GM21717 (cell line): ENCODE data around the gene CRYGN.
A peak's percentile ranks its signal among the peaks of the same experiment; 100 is the strongest.

ENCODE experiments used
- ATAC-seq: cut with Tn5 transposase; IDR thresholded peaks from one replicate; pipeline ENCODE4 v1.9.1; 2021; ENCODE audit warnings: mild to moderate bottlenecking, moderate library complexity; ENCODE audit not compliant: unreplicated experiment

Gene CRYGN

GRCh38 chr7:151440799-151441445 lies 981 bp upstream of the CRYGN start:
- no peak for ATAC-seq

DNA sequence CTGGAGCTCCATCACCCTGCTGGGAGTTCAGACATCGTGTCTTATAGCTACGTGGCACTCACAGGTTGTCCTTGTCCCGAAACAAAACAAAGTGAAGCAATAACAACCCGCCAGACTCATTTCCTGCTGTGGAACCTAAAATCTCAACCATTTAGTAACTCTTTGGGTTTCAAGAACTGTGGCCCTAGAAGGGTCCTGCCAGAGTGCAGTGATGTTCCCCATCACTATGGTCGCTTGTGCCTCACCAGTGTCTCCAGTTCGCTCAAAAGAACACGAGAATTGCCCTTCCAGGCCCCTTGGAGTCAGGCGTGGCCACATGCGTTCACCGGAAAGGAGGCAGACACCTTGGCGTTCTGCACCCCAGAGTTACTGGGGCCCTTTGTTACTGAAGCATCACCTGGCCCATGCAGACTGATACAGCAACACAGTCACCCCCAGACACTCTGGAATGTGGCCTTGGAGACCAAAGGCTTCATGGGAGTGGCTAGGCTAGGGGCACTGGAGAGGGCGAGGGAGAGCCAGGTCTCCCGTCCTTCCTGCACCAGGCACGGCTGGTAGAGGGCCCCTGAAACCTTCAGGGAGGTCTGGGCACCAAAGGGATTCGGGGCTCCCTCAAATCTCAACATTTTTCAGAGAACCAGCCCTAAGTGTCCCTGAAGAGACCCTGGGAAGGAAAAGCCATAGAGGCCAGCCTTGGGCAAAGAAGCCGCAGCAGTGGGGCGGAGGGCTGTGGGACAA lies 908 bp downstream of the CRYGN start:
- no peak for ATAC-seq

GRCh38 chr7:151437866-151438516 lies 1.9 kb downstream of the CRYGN start:
- ATAC-seq, result no peak

GRCh38 chr7:151437159-151437553 lies 2.8 kb downstream of the CRYGN start:
- no peak for ATAC-seq

DNA sequence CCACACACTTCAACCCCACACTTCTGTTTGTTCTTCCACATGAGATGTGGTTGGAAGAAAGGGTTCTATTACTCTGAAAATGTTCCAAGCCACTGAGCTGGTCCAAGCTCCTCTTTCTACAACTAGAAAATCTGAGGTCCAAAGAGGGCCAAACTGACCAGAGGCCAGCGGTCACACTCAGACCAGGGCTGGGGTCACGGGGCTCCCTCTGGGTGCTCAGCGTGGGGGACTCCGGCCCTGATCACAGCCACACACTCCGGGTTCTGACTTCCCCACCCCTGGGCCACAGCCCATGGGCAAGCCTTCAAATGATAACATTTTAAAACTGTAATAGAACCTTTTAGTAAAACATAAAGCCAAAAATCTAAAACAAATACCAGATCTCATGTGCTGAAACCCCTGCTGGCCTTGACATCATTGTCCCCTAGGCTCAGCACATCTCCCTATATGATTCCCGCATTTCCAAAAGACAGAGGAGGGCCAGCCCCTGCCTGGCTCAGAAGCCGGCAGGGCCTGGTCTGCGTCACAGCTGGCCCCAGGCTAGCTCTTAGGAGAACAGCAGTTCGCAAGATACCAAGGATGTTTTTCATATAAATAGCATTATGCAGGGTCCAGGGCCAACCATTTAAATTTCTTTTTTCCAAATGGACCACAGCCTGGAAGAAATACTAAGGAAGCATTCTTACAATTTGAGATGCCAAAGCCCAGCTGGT lies 3.3 kb downstream of the CRYGN start:
- no peak for ATAC-seq

DNA sequence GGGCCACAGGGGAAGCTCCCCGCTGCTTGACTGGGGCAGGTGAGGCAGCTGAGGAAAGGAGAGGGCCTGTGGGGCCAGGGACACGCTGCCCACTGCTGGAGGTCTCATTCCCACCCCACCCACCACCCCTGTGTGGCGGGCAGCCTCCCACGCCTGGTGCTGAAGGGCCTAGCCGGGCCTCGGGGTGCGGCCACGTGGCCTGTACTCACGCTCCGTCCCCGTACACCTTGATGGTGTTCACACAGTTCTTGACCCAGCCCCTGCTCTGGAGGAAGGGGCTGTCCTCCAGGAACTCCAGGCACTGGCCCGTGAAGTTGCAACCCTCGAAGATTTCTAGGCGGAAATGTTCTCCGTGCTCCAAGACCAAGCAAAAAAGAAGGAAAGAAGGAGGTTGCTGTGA lies 4.0 kb downstream of the CRYGN start:
- ATAC-seq, result no peak

DNA sequence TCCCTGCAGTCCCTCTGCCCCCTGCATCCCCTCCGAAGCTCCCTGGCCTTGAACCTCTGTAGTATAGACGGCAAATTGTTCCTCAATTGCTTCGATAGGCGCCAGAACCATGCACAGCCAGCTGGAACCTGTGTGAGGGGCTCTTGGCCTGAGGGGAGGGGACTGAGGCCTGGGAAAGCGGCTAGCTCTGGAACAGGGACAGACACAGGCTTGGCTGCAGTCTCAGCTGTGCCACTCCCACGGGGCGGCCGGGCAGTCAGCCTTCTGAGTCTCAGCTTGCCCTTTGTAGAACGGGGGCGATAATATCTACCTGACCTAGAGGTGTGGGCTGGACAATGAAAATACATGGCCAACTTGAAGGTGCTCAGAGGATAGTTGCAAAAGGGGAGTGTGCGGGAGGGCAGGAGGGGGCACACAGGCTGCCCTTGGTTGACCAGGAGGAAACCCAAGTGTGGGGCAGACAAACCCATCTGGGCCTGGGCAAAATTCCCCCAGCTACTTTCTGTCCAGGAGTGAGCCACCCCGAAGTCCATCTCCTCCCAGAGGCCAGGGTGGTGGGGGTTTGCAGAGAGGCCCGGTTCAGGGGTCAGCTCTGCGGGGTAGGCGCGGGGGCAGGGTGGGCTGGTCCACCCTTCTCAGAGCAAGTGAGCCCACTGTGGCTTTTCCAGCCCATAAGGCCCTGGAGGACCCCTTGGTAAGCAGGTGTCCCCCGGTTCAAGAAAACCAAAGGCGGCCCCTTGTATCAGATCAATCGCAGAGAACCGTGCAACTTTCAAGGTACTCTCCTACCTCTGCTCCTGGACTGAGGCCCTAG lies 4.6 kb downstream of the CRYGN start:
- no peak for ATAC-seq

DNA sequence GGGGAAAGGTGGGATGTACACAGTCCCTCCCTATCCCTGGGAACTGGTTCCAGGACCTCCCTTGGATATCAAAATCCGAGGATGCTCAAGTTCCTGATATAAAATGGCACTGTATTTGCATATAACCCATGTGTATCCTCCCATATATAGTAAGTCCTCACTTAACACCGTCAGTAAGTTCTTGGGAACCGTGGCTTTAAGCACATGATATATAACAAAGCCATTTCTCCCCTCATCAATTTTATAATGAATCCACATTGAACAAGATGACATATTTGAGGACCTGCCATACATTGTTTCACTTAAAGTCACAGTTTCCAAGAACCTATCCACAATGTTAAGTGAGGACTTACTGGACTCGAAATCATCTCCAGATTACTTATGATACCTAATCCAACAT lies 5.4 kb downstream of the CRYGN start:
- ATAC-seq, result no peak

DNA sequence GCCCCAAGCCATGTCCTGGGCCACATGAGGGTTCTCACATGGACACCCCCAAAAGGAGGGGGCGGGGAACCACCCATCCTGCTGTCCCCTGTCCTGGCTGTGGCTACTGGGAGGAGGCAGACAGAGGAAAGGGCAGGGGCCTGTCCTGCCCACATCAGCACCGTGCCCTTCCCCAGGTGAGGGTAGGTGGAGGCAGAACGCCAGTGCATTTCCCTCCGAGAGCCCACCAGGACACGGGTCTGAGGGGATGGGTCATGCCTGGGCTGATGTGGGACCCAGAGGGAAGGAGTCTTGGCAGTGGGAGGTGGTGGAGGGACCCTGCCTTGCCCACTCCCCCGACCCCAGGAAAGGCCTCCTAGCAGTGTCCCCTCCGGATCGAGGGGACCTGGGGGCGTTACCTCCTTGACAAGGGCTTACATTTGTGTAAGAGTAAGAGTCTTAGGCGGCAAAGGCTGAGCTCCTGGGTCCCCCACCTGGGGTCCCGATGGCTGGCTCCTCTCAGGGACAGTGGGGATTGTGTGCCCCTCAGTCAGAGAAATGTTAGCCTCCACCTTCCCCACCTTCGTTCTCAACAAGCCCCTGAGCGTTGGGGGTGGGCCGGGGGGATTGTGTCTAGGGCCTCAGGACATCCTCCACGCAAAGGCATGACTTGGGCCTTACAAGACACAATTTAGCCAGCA lies 6.1 kb downstream of the CRYGN start:
- no peak for ATAC-seq

DNA sequence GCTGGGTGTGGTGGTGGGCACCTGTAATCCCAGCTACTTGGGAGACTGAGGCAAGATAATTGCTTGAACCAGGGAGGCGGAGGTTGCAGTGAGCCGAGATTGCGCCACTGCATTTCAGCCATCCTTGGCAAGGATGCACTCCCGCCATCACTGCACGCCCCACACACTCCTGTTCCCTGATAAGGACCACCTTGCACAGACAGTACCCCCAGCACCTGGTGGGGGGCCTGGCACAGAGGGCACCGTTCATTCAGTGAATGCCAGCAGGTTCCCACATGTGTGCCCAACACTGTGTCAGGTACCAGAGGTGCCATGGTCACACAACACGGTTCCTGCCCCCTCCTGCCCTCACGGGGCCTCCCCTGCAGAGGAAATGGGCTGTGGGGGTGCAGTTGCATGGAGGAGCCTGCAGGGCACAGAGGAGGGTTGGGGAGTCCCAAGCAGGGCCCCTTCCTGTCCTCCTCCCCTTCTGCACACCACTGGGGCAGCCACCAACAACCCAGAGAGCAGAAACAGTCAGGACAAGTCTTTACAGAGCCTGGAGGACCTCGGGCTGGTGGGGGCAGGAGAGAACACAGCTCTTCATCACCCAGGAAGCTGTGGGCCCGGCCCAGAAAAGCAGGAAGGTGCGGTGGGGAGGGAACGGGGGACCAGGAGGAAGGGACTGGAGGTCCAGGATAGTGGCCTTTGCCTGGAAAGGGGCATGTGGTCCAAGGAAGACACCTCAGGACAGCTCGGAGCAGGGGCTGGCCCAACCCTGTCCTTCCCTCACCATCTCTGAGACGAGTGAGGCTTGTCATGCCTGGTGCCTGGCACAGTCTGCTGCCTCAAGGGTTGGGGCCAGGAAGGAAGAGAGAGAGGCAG lies 7.1 kb downstream of the CRYGN start:
- peak; percentile 71 for ATAC-seq

DNA sequence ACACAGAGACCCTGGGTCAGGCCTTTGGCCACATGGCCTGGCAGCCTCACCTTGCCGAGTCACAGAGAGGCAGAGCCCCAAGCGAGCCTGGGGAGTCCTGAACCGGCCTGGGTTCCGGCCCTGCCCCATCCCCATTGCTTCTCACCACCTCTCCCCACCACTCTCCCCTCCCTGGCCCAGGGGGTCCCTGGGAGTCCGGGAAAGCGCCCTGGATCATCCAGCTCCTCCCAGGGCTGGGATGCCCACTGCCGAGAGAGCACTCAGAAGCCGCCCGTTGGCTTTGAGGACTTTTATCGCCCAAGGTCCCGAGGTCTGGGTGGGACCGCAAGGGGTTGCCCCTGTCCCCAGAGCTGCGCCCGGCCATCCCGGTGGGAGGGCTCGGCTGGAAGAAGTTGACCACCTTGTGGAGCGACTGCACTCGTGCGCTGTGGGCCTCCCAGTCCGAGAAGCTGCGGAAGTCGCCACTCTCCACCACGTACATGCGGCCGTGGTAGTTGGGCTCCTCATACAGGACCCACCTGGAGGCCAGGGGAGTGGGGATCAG lies 8.1 kb downstream of the CRYGN start:
- no peak for ATAC-seq

DNA sequence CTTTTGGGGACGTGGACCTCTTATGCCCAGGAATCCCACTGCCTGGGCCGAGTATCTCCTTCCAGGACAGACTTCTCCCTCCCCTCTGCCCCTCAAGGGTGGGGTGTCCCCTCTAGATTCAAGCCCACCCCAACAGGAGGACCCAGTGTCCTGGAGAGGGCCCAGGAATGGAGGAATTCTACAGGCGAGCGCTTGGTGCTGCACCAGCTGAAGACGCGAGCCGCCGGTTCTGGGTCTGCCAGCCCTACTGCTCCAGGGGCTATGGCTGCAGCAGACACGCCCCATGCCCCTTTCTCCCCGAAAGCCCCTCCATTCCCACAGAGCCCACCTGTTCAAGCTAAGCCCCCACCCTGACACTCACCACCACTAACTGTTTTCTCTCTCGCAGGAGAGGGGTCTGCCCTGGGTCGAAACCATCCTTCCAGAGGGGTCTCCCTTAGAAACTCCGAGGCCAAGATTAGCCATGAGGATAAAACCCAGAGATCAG lies 8.6 kb downstream of the CRYGN start:
- no peak for ATAC-seq

GRCh38 chr7:151430391-151431205 lies 9.3 kb downstream of the CRYGN start:
- no peak for ATAC-seq

DNA sequence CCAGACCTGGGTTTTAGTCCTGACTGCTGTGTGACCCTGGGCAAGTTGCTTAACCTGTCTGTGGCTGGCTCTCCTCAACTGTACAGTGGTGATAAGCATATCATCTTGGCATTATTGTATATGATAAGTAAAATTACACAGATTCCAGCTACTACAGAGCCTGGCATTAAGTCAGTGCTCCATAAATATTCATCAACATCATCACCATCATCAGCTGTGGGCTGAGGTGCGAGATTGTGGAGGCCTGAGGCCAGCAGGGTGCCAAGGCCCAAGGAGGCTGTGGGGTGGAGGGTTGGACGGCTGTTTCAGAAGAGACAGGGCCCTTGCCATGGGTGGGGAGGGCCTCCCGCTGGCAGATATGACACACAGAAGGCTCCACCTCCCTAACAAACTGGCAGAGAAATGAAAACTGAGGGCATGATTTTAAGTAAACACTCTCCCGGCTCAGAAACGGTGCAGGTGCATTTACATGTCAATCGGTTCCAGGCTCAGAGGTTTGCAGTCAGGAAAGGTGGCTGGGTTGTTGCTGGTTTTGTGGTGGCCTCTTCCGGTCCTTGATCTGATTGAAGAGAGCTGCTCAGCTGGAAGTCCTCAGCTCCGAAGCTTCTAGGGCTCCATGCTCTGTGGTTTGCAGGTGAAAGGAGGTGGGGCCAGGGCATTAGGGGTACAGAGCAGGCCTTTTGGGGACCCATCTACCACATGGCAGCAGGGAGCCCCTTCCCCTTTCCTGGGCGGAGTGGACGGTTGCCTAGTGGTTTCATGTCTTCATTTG lies 10.2 kb downstream of the CRYGN start:
- no peak for ATAC-seq

DNA sequence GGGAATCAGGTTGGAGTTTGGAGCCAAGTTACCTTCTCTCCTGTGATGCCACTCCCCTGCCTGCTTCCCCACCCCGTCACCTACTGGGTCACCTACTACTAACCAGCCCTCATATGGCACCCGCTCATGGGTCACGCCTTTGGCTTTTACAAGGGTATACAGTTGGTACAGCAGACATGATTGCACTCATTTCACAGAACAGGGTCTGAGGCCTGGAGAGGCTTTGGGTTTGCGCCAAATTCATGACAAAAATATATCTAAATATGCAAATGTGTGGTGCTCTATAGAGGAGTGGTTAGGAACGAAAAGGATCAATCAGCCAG lies 10.7 kb downstream of the CRYGN start:
- ATAC-seq, result no peak

GRCh38 chr7:151428378-151429236 lies 11.3 kb downstream of the CRYGN start:
- no peak for ATAC-seq
